ENCODE results near the gene PHF12.
A peak's percentile ranks its signal among the peaks of the same experiment; 100 is the strongest.
"Not testable (repeated sequence)": the region's sequence is repeated elsewhere in the genome, so short reads cannot be mapped to it uniquely, and the experiment has no call there.

PHF12 gene

GRCh38 chr17:28878981-28879380, 72.3 kb downstream of the PHF12 start:
- DNase-seq: peak; percentile 80

- DNase-seq: no peak
Observed at GRCh38 chr17:28878158-28878910, 73.0 kb downstream of the PHF12 start.

- not testable (repeated sequence) for DNase-seq
Observed at GRCh38 chr17:28877150-28877711, 74.1 kb downstream of the PHF12 start.

- peak; percentile 55 for DNase-seq
Observed at GRCh38 chr17:28875848-28876550, 75.3 kb downstream of the PHF12 start.

GRCh38 chr17:28874750-28875149, 76.6 kb downstream of the PHF12 start:
- peak; percentile 57 for DNase-seq

GRCh38 chr17:28873839-28874238, 77.5 kb downstream of the PHF12 start:
- no peak for DNase-seq

GRCh38 chr17:28871056-28871579, 80.2 kb downstream of the PHF12 start:
- DNase-seq: peak; percentile 51

GRCh38 chr17:28867276-28867675, 84.0 kb downstream of the PHF12 start:
- DNase-seq: no peak

GRCh38 chr17:28865946-28866752, 85.2 kb downstream of the PHF12 start:
- DNase-seq: peak; percentile 74

GRCh38 chr17:28864991-28865849, 86.1 kb downstream of the PHF12 start:
- DNase-seq: peak; percentile 98

- no peak for DNase-seq
Observed at GRCh38 chr17:28863953-28864352, 87.4 kb downstream of the PHF12 start.

- DNase-seq: peak; percentile 51
Observed at GRCh38 chr17:28862561-28862960, 88.8 kb downstream of the PHF12 start.

GRCh38 chr17:28861393-28862203, 89.7 kb downstream of the PHF12 start:
- peak; percentile 87 for DNase-seq

GRCh38 chr17:28860363-28860808, 90.9 kb downstream of the PHF12 start:
- DNase-seq: peak; percentile 57

GRCh38 chr17:28858801-28859355, 92.4 kb downstream of the PHF12 start:
- DNase-seq: peak; percentile 65

GRCh38 chr17:28857905-28858800, 93.2 kb downstream of the PHF12 start:
- DNase-seq: peak; percentile 72

GRCh38 chr17:28856028-28856574, 95.2 kb downstream of the PHF12 start:
- DNase-seq: peak; percentile 35

GRCh38 chr17:28855336-28855679, 96.0 kb downstream of the PHF12 start:
- DNase-seq: no peak
